Tibial nerve (tissue), 3 donors: ENCODE measurements around the gene CEP112.

Experiments used
- POLR2A ChIP-seq, 2 donors: fragments of 450-650 bp; IDR thresholded peaks; one replicate each; pipeline ENCODE4 v1.6.1; 2017; ENCODE audit warnings: antibody characterized with exemption in 2 of 2, mild to moderate bottlenecking in 2 of 2, moderate library complexity in 2 of 2
- TF ChIP-seq, protein P1 (sequence below), 5 experiments: fragments of 200-600 bp in 3 of 5; fragments of 450-650 bp in 2 of 5; sonication (generic) in 3 of 5; IDR thresholded peaks; one replicate each; pipeline ENCODE4 v1.5.1; 2016 to 2019; ENCODE audit warnings: antibody characterized with exemption in 5 of 5, mild to moderate bottlenecking in 3 of 5, moderate library complexity in 2 of 5

DNA sequence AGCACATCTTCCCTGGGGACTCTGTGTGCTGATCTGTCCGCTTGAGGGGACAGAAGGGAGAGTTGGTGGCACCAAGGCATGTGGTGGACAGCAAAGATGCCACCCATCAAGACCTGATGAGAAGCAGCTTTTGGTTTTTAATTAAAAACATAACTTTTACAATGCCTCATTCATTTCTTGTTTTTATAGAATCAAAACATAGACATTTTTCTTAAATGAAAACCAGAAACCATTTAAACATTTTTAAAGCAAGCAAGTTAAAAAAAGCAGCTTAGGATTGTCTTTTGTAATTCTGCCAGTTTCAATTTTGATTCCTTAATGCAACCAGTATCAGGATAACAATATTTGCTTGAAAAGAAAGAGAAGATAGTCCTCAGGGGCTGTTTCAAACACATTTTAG, 506.8 kb downstream of the CEP112 start:
- TF ChIP-seq POLR2A (IDR thresholded peaks at IDR 0.05) = no peak
- TF ChIP-seq, protein P1, sequence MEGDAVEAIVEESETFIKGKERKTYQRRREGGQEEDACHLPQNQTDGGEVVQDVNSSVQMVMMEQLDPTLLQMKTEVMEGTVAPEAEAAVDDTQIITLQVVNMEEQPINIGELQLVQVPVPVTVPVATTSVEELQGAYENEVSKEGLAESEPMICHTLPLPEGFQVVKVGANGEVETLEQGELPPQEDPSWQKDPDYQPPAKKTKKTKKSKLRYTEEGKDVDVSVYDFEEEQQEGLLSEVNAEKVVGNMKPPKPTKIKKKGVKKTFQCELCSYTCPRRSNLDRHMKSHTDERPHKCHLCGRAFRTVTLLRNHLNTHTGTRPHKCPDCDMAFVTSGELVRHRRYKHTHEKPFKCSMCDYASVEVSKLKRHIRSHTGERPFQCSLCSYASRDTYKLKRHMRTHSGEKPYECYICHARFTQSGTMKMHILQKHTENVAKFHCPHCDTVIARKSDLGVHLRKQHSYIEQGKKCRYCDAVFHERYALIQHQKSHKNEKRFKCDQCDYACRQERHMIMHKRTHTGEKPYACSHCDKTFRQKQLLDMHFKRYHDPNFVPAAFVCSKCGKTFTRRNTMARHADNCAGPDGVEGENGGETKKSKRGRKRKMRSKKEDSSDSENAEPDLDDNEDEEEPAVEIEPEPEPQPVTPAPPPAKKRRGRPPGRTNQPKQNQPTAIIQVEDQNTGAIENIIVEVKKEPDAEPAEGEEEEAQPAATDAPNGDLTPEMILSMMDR (IDR thresholded peaks at IDR 0.05) = no peak
